ENCODE measurements around the gene MUC15. TPM values are rescaled to one million over a fixed set of nuclear protein-coding genes. Genes with fewer than 3 reads are reported as not detected.

MUC15 gene
- total and polyA plus RNA-seq, 2 of the 8 experiments (the other 6 are each of a cell fraction or from before 2014, with no cell fraction given) = not detected

- no peaks in the 10 kb centered on the region for H3K23me2 ChIP-seq (ENCODE audit: low read depth, low read length)
- H2BK5ac ChIP-seq (ENCODE audit: low read depth, low read length) = no peak overlapping the region
- H3K36me3 ChIP-seq (ENCODE audit: control insufficient read depth in 2 of 4, insufficient read depth in 4 of 4, low read length in 3 of 4) = no peaks in the 10 kb centered on the region
- ChIA-PET CTCF (ENCODE audit: partially characterized antibody) (no interaction called here), POLR2A (ENCODE audit: partially characterized antibody) (interaction anchor here (0.6 kb wide), 1 partner anchor 890 kb away, joined by 3 read pairs; no protein-coding TSS in a partner anchor)
- WGBS, 2 experiments (ENCODE audit: extremely low coverage in 1 of 2, insufficient coverage in 1 of 2, insufficient read length in 1 of 2, insufficient replicate concordance in 2 of 2, low coverage in 1 of 2, low lambda C conversion rate in 2 of 2, missing lambda C conversion rate in 1 of 2) = 96% methylated on average over 2 of the region's 2 CpGs; no CpG with 5 or more reads in 1 of the 2 experiments
- H2AFZ ChIP-seq (ENCODE audit: low read length) = no peak overlapping the region
- no peak overlapping the region for H2BK12ac ChIP-seq (ENCODE audit: low read depth, low read length)
- no peak overlapping the region for H3K27ac ChIP-seq (ENCODE audit: low read depth, low read length)
- H3K79me1 ChIP-seq (ENCODE audit: low read depth, low read length) = no peaks in the 10 kb centered on the region
- H2AK5ac ChIP-seq (ENCODE audit: low read depth, low read length) = no peak overlapping the region
- H3K56ac ChIP-seq (replicated peaks; ENCODE audit: insufficient read length, low read depth, low read length) = no peak overlapping the region
- no peak for FAIRE-seq
- no peak overlapping the region for H2BK15ac ChIP-seq (ENCODE audit: low read length)
- no peak for DNase-seq (ENCODE audit: low read depth in 1 of 2, low spot score in 2 of 2)
- H4K20me1 ChIP-seq (replicated peaks in 1 of 2; ENCODE audit: control insufficient read depth in 1 of 2, insufficient read depth in 2 of 2, low read length in 2 of 2) = no peaks in the 10 kb centered on the region
- H3K27me3 ChIP-seq (replicated peaks in 1 of 4; ENCODE audit: control insufficient read depth in 3 of 4, extremely low read depth in 1 of 4, insufficient read depth in 3 of 4, low read length in 3 of 4) = no peaks in the 10 kb centered on the region
- no peak overlapping the region for H3K14ac ChIP-seq (ENCODE audit: insufficient read length)
- no peaks in the 10 kb centered on the region for H3K79me2 ChIP-seq (ENCODE audit: control insufficient read depth in 1 of 2, insufficient read depth in 2 of 2, low read length in 2 of 2)
- H3K9me3 ChIP-seq (ENCODE audit: insufficient read depth in 2 of 2, low read depth in 1 of 2, low read length in 1 of 2) = no peaks in the 10 kb centered on the region
- H3K4me3 ChIP-seq (ENCODE audit: extremely low read depth in 1 of 4, insufficient read depth in 2 of 4, low read depth in 3 of 4, low read length in 4 of 4) = no peak overlapping the region
- no peak overlapping the region for H3K9ac ChIP-seq (replicated peaks in 1 of 4; ENCODE audit: extremely low read depth in 1 of 4, low read depth in 3 of 4, low read length in 3 of 4)
- no peak overlapping the region for H4K5ac ChIP-seq (ENCODE audit: insufficient read length, low read depth, low read length)
- H4K91ac ChIP-seq (replicated peaks; ENCODE audit: insufficient read length, low read length) = no peak overlapping the region
- H3K4ac ChIP-seq (replicated peaks; ENCODE audit: insufficient read length, low read depth, low read length) = no peak overlapping the region
- no peak overlapping the region for H2BK20ac ChIP-seq (ENCODE audit: low read length)
- H2BK120ac ChIP-seq (replicated peaks; ENCODE audit: low read depth, low read length) = no peak overlapping the region
- H3K4me1 ChIP-seq (replicated peaks in 1 of 4; ENCODE audit: control insufficient read depth in 3 of 4, insufficient read depth in 4 of 4, low read length in 3 of 4) = no peaks in the 10 kb centered on the region; a peak in 1 of 7 replicates
- H4K8ac ChIP-seq (ENCODE audit: extremely low read depth, insufficient read depth, low read length) = no peak overlapping the region
- H3K18ac ChIP-seq (ENCODE audit: extremely low read depth, low read length) = no peak overlapping the region
- H3K4me2 ChIP-seq (ENCODE audit: insufficient read depth in 1 of 2, low read depth in 2 of 2, low read length in 2 of 2) = no peak overlapping the region
- no peak overlapping the region for H3K23ac ChIP-seq (ENCODE audit: insufficient read length)
- TF ChIP-seq, protein P1, sequence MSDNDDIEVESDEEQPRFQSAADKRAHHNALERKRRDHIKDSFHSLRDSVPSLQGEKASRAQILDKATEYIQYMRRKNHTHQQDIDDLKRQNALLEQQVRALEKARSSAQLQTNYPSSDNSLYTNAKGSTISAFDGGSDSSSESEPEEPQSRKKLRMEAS (IDR thresholded peaks at IDR 0.05) = no peak
- TF ChIP-seq SIRT6 (IDR thresholded peaks at IDR 0.05; ENCODE audit: low read length) (no peak), TEAD4 (IDR thresholded peaks at IDR 0.05; ENCODE audit: low read depth, low read length) (no peak), EP300 (IDR thresholded peaks at IDR 0.05; ENCODE audit: borderline replicate concordance in 1 of 2, low read depth in 2 of 2, low read length in 2 of 2) (no peak), NANOG (IDR thresholded peaks at IDR 0.05; ENCODE audit: insufficient read depth, low read depth, low read length, poor library complexity, severe bottlenecking) (no peak), GTF2F1 (IDR thresholded peaks at IDR 0.05; ENCODE audit: borderline replicate concordance, low read depth, low read length) (no peak), SRF (IDR thresholded peaks at IDR 0.05; ENCODE audit: low read depth, low read length) (no peak), SP2 (IDR thresholded peaks at IDR 0.05; ENCODE audit: low read length) (no peak), BRCA1 (IDR thresholded peaks at IDR 0.05; ENCODE audit: low read depth, low read length) (no peak), POU5F1 (IDR thresholded peaks at IDR 0.05; ENCODE audit: low read depth, low read length) (no peak), PHF8 (conservative IDR thresholded peaks at IDR 0.05; ENCODE audit: low read depth, low read length) (no peak), KDM1A (IDR thresholded peaks at IDR 0.05; ENCODE audit: borderline replicate concordance, low read length) (no peak), YY1 (IDR thresholded peaks at IDR 0.05; ENCODE audit: low read depth, low read length) (no peak), E2F6 (IDR thresholded peaks at IDR 0.05) (no peak)
Measured at GRCh38 chr11:26597899-26598298, 25.8 kb upstream of the MUC15 start.
